Stimulated activated CD8-positive, alpha-beta memory T cell treated with anti-CD3 and anti-CD28 coated beads, Interleukin-4, amount 100 ng/mL, for 24 hours (primary cell): ENCODE results near the gene ZNRF1.

ENCODE experiments used
- DNase-seq: peaks from one replicate; pipeline ENCODE4 v3.0.0-alpha.2; 2020; ENCODE audit warnings: low read depth

ZNRF1 gene

DNA sequence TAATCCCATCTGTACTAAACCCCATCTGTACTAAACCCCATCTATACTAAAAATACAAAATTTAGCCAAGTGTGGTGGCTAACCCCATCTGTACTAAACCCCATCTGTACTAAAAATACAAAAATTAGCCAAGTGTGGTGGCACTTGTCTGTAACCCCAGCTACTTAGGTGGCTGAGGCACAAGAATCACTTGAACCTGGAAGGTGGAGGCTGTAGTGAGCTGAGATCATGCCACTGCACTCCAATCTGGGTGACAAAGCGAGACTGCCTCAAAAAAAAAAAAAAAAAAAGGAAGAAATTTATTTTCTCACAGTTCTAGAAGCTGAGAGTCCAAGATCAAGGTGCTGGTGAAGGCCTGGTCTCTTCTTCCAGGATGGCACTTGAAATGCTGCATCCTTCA, 161.6 kb downstream of the ZNRF1 start:
- no peak for DNase-seq
